HG03097 (cell line): ENCODE results near the gene COMMD10.
"Not testable (repeated sequence)": the region's sequence is repeated elsewhere in the genome, so short reads cannot be mapped to it uniquely, and the experiment has no call there.

Experiments
- ATAC-seq: cut with Tn5 transposase; IDR thresholded peaks from one replicate; pipeline ENCODE4 v1.9.1; 2021; ENCODE audit not compliant: unreplicated experiment, low FRiP score

Gene COMMD10

GRCh38 chr5:116084871-116085715 is at the start of gene COMMD10:
COMMD10 (plus strand) TSS chr5:116085025.
- peak; percentile 94 for ATAC-seq

- no peak for ATAC-seq
Observed at GRCh38 chr5:116035123-116035522, 49.7 kb upstream of the COMMD10 start.

DNA sequence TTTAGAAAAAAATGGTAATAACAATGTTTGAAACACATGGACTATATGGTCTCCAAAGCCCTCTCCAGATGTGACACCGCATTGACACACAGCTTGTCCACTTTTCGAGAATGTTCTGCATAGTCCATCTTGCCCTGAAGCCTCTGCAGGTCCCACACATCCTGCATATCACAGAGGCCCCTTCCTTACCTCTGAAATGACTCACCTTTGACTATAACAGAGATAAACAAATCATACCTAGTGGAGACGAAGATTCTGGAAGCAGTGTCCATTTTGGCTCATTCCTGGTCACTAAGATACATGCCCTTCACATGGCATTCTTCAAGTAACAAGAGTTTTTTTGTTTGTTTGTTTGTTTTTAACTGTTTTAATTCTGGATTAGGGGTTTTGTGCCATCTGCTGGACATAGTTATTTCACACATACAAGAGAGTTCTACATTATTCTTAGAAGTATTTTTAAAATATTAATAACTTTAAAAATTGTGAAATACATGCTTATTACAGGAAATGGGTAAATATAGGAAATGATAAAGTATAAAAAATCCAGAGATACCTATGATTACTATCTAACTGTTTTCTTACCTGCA is 47.5 kb upstream of the COMMD10 start:
- no peak for ATAC-seq

DNA sequence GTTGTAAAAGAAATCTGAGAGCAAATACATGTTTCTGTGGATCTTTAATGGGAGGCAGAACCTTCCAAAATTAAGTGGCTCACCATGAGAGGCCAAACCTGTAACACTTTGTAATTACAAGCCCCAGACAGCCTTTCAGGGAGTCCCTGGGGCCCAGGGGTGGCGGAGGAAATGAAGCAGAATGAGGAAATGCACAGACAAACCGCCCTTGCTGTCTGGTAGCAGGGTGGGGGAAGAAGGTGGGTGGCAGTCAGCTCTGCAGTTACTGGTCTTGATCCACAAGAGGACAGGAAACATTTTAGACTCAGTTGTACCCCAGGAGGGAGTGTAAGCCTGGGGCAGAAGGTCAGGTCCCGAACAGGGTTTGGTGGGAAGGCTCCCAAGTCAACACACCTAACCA is 46.0 kb upstream of the COMMD10 start:
- ATAC-seq: peak; percentile 71

GRCh38 chr5:116042375-116042774 is 42.5 kb upstream of the COMMD10 start:
- no peak for ATAC-seq

- ATAC-seq: no peak
Observed at GRCh38 chr5:116044073-116044472, 40.8 kb upstream of the COMMD10 start.

DNA sequence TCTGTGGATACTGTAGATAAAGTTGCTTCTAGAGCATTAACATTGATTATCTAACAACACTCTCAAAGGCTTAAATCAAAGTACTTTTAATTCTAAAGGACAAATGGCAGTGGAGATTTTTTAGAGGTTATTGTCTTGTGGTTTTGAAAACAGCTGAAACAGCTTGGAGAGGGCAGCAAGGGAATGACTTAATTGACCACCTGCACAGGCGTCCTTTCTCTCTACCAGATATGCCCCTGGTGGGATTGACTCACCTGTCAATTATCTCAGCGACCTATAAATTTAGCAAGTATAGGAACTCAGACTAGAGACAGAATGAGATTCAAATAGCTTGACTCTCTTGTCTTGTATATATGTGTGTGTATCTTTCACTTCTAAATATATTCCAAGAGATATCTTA is 39.0 kb upstream of the COMMD10 start:
- ATAC-seq: no peak

GRCh38 chr5:116046261-116046660 is 38.6 kb upstream of the COMMD10 start:
- ATAC-seq: no peak

GRCh38 chr5:116046823-116047222 is 38.0 kb upstream of the COMMD10 start:
- no peak for ATAC-seq

DNA sequence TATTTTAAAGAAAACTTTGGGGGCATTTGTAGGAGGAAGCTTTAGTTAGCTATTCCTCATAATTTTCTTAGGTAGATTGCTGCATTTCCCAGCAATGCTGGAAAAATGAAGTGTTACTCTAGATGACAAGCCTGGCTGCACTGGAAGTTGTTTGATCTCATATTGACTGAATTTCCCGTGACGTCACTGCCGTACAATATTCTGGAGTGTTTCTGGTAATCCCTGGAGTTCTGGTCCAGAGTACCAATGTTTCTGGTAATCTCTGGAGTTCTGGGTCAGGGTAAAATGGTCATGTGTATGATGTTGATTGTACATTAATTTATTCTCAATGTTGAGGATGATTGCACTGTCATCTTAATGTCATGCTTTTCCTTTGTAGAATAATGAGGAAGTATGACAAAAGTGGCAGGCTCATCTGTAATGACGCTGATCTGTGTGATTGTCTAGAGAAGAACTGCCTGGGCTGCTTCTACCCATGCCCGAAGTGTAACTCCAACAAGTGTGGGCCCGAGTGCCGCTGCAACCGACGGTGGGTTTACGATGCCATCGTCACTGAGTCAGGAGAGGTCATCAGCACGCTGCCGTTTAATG is 26.4 kb upstream of the COMMD10 start:
- no peak for ATAC-seq

DNA sequence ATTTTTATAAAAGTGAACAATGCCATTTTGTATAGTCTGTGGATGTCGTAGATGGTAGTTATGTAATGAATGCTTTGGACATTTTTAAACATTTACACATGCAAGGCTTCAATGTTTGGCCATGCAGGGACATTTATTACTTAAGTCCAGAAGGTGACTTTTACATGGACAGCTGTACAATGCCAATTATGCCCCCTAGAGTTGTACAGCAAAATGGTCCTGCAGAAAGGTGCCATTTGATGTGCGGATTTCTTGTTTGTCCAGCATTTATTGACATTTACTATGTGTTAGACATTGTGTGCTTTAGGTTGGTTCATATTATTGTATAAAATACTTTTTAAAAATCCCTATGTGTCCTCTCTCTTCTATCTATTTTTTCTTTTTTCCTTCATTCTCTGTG is 22.5 kb upstream of the COMMD10 start:
- ATAC-seq: no peak

DNA sequence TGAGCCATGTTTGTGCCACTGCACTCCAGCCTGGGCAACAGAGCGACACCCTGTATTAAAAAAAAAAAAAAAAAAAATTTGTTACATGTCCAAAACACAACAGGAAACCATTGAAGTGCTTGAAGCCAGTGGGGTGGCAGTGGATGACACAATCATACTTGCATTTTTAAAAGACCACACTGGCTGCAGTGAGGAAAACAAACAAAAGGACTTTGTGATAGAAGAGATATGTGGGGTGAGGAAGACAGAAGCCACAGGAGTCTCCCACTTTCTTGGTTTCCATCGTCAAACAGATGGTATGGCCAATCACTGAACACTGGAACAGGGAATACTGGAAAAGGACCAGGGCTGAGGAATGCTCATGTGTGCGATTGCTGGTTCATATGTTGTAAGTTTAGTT is 20.9 kb upstream of the COMMD10 start:
- no peak for ATAC-seq

- ATAC-seq: no peak
Observed at GRCh38 chr5:116068028-116068632, 16.7 kb upstream of the COMMD10 start.

GRCh38 chr5:116071211-116071610 is 13.6 kb upstream of the COMMD10 start:
- no peak for ATAC-seq

DNA sequence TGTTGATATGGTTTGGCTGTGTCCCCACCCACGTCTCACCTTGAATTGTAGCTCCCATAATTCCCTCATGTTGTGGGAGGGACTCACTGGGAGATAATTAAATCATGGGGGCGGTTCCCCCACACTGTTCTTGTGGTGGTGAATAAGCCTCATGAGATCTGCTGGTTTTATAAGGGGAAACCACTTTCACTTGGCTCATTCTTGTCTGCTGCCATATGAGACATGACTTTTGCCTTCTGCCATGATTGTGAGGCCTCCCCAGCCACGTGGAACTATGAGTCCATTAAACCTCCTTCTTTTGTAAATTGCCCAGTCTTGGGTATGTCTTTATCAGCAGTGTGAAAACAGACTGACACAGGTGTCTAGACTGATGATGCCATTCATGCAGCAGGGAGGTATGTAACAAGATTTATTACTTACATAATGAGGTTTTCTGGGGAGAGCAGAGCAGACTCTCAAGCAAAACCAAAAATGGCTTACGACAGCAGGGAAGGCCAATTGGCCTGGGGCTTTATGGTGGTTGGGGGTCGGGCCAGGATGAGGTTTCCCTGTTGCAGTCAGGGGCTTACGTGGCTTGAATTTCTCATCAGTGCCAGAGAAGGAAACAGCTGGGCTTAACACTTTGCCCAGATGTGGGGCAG is 9.5 kb upstream of the COMMD10 start:
- no peak for ATAC-seq

DNA sequence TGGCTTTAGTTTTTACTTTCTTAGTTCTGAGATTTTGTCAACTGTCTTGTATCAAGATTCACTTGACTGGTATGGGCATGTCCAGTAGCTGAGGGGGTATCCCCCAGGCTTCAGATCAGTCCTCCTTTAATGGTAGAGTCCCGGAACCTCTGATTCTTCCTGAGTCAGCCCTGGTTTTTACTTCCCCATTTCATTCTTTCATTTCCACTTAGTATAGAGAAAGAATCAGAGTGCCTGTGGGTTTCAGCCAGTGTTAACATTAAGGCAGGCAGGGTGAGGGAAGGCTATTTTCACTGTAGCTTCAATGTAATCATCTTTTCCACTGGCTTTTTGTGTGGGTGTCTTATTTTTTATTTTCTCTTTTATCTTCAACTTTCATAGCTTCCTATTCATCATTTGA is 8.3 kb upstream of the COMMD10 start:
- ATAC-seq: peak; percentile 100

DNA sequence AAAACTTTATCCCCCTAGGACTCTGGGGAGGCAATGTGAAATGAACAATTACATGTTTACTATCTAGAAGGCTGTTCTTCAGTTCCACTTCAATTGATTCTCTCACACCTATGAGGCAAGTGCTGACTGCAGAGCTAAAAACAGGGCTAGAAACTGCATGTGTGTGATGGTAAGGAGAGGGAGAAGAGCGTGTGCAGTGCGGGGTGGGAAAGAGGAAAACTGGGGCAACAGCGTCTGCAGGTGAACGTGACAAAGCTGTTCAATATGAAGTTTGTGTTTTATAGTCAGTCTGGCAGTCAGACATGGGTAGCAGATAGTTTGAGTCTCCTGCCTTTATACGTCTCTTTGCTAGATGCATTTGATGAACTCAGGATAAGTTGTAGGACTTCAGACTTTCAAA is 6.6 kb upstream of the COMMD10 start:
- ATAC-seq: no peak

GRCh38 chr5:116084287-116084691 is 536 bp upstream of the COMMD10 start:
- peak; percentile 18 for ATAC-seq

DNA sequence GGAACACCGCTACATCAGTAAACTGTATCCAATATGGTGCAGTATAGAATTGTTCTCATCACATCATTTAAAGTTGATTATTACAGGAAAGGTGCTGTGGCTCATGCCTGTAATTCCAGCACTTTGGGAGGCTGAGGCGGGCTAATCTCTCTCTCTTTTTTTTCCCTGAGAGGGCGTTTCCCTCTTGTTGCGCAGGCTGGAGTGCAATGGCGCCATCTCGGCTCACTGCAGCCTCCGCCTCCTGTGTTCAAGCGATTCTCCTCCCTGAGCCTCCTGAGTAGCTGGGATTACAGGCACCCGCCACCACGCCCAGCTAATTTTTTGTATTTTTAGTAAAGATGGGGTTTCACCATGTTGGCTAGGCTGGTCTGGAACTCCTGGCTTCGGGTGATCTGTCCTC is 1.5 kb downstream of the COMMD10 start:
- ATAC-seq: not testable (repeated sequence)

DNA sequence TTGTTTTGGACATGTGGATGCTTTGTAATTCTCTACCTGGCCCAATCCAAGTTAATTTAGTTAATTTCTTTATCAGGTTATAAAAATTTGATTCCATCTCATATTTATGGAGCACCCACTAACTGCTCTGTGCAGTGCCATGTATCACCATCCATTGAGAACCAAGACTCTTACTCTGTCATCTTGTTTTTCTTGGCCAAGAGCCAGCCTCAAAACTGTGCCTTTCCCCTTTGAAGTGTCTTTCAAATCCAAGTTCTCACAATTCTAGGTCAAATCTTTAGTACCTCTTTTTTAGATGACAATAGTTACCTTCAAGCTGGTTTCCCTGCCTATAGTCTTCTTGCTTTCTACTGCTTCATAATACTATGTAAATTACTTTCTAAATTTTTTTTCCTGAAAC is 3.2 kb downstream of the COMMD10 start:
- ATAC-seq: no peak

GRCh38 chr5:116090302-116090701 is 5.5 kb downstream of the COMMD10 start:
- ATAC-seq: no peak
